Frontal cortex (tissue), 4 donors: ENCODE measurements around the gene PPM1F. TPM values are rescaled to one million over a fixed set of nuclear protein-coding genes. Genes with fewer than 3 reads are reported as not detected.
A peak's percentile ranks its signal among the peaks of the same experiment; 100 is the strongest.

Experiments used
- DNase-seq, 2 donors: peaks; one replicate each; pipeline ENCODE4 v3.0.0; 2012; ENCODE audit warnings: low spot score in 2 of 2
- FAIRE-seq: peaks from 2 replicates; lab custom pipeline; 2012; peaks lifted over from hg19 to GRCh38; lab: Jason Lieb, UNC
- total RNA-seq: library from RNA; depleted of rRNA; stranded (reverse); fragments of >200 nt; gene quantifications from one replicate; pipeline ENCODE4 v1.2.3, GENCODE V29; 2014
- donor health status: control.
- donor health status: control.
- donor health status: control.

Gene PPM1F
- 19.2 TPM for total RNA-seq

- DNase-seq: peak; percentile 95
- FAIRE-seq: no peak
These were observed at the start of gene PPM1F for GRCh38 chr22:21952586-21953571. TSS of gene PPM1F (minus strand) at chr22:21952848. CDS start at chr22:21946048, 6,800 bp downstream.

GRCh38 chr22:22001664-22002525 lies 49.2 kb upstream of the PPM1F start:
- DNase-seq: no peak
- no peak for FAIRE-seq

GRCh38 chr22:21998595-21999247 lies 46.1 kb upstream of the PPM1F start:
- FAIRE-seq: no peak

GRCh38 chr22:21996175-21996720 lies 43.6 kb upstream of the PPM1F start:
- no peak for DNase-seq
- FAIRE-seq: no peak

More at GRCh38 chr22:21998595-21999247, 46.1 kb upstream of the PPM1F start:
- DNase-seq: no peak

- FAIRE-seq (no peak), DNase-seq (no peak)
These were observed 43.0 kb upstream of the PPM1F start for GRCh38 chr22:21995660-21996059.

- DNase-seq (no peak), FAIRE-seq (no peak)
These were observed 42.3 kb upstream of the PPM1F start for GRCh38 chr22:21994881-21995444.

GRCh38 chr22:21992593-21993237 lies 40.1 kb upstream of the PPM1F start:
- FAIRE-seq: no peak

GRCh38 chr22:21991774-21992173 lies 39.1 kb upstream of the PPM1F start:
- no peak for FAIRE-seq
- no peak for DNase-seq

More at GRCh38 chr22:21992593-21993237, 40.1 kb upstream of the PPM1F start:
- no peak for DNase-seq

GRCh38 chr22:21991304-21991596 lies 38.6 kb upstream of the PPM1F start:
- FAIRE-seq (no peak), DNase-seq (no peak)

- no peak for DNase-seq
- no peak for FAIRE-seq
These were observed 38.0 kb upstream of the PPM1F start for GRCh38 chr22:21990445-21991303.

GRCh38 chr22:21989049-21989448 lies 36.4 kb upstream of the PPM1F start:
- FAIRE-seq (no peak), DNase-seq (no peak)

GRCh38 chr22:21985214-21985613 lies 32.6 kb upstream of the PPM1F start:
- DNase-seq (no peak), FAIRE-seq (no peak)

- no peak for DNase-seq
- FAIRE-seq: no peak
These were observed 32.1 kb upstream of the PPM1F start for GRCh38 chr22:21984793-21985192.

GRCh38 chr22:21982338-21982965 lies 29.8 kb upstream of the PPM1F start, which contains the start of gene TOP3B:
TSS of gene TOP3B (minus strand) at chr22:21982787. CDS start at chr22:21975709, 7,078 bp downstream.
- DNase-seq: peak; percentile 72 to 77
- no peak for FAIRE-seq

- FAIRE-seq (no peak), DNase-seq (no peak)
These were observed 29.2 kb upstream of the PPM1F start for GRCh38 chr22:21981874-21982273.

- DNase-seq (no peak), FAIRE-seq (no peak)
These were observed 27.9 kb upstream of the PPM1F start for GRCh38 chr22:21980547-21980946.

- DNase-seq (no peak), FAIRE-seq (no peak)
These were observed 26.1 kb upstream of the PPM1F start for GRCh38 chr22:21978564-21979386.
